Memory B cell (primary cell): ENCODE measurements around the gene ZNF609.
"Not testable (repeated sequence)": the region's sequence is repeated elsewhere in the genome, so short reads cannot be mapped to it uniquely, and the experiment has no call there.

Experiments used
- ATAC-seq: fragments of 150-1000 bp; cut with Tn5 transposase; 2 replicates; pipeline ENCODE4 v1.10.0; 2021; ENCODE audit warnings: low read depth, mild to moderate bottlenecking, moderate library complexity
- DNase-seq, 2 donors: peaks; one replicate each; pipeline ENCODE4 v3.0.0; 2022; ENCODE audit warnings: low spot score in 2 of 2
- H3K27ac Mint-ChIP-seq: one replicate; pipeline ENCODE4 v1.8.0; 2022; ENCODE audit warnings: mild to moderate bottlenecking, moderate library complexity, mixed read lengths
- H3K27me3 Mint-ChIP-seq: one replicate; pipeline ENCODE4 v1.8.0; 2022; ENCODE audit warnings: mixed read lengths
- H3K36me3 Mint-ChIP-seq: one replicate; pipeline ENCODE4 v1.8.0; 2022; ENCODE audit warnings: mild to moderate bottlenecking, mixed read lengths
- H3K4me1 Mint-ChIP-seq: one replicate; pipeline ENCODE4 v1.8.0; 2022; ENCODE audit warnings: mixed read lengths
- H3K4me3 Mint-ChIP-seq: one replicate; pipeline ENCODE4 v1.8.0; 2022; ENCODE audit warnings: mild to moderate bottlenecking, moderate library complexity, mixed read lengths
- H3K9me3 Mint-ChIP-seq: one replicate; pipeline ENCODE4 v1.8.0; 2022; ENCODE audit warnings: mixed read lengths

The ZNF609 gene

DNA sequence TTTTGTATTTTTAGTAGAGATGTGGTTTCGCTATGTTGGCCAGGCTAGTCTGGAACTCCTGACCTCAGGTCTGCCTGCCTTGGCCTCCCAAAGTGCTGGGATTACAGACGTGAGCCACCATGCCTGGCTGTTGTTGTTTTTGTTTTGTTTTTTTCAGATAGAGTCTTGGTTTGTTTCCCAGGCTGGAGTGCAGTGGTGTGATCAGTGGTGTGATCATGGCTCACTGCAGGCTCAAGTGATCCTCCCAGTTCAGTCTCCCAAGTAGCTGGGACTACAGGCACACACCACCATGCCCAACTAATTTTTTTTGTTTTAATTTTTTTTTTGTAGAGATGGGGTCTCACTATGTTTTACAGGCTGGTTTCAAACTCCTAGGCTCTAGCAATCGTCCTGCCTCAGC is 172.3 kb downstream of the ZNF609 start:
- Mint-ChIP-seq H3K36me3 (peaks cover 22% of the 10 kb centered on the region), H3K4me1 (peaks cover 23% of the 10 kb centered on the region)
- not testable (repeated sequence) for DNase-seq, H3K27me3 Mint-ChIP-seq, H3K9me3 Mint-ChIP-seq, ATAC-seq, H3K27ac Mint-ChIP-seq, H3K4me3 Mint-ChIP-seq

DNA sequence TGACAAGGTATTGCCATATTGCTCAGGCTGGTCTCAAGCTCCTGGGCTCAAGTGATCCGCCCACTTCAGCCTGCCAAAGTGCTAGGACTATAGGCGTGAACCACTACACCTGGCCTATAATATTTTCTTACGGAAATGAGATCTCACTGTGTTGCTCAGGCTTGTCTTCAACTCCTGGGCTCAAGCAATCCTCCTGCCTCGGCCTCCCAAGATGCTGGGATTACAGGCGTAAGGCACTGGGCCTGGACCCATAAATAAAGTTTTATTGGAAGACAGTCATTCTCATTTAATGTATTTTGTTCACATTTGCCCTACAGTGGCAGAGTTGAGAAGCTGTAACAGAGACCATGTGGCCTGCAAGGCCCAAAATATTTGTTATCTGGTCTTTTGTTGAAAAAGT is 173.0 kb downstream of the ZNF609 start:
- Mint-ChIP-seq H3K27me3 (no peaks in the 10 kb centered on the region), H3K4me1 (peaks cover 23% of the 10 kb centered on the region), H3K36me3 (peaks cover 22% of the 10 kb centered on the region), H3K9me3 (peaks cover 8% of the 10 kb centered on the region), H3K27ac (no peak overlapping the region), H3K4me3 (no peak overlapping the region)
- no peak for DNase-seq
- no peak for ATAC-seq

DNA sequence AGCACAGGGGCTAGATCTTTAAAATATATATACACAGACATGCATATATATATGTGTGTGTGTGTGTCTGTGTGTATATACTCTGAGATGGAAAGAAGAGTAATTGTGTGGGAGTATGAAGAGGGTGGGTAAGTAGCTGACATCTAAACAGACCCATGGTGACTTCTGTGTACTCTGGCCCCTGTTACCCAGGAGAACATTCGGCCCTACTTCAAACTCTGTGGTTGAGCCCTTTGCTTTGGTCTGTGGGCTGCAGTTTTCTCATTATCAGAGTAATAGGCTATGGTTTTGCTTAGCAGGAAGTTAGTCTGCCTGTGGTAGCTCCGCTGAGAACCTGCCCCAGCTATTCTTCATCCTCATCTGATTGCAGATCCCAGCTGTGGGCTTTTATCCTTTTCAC is 173.6 kb downstream of the ZNF609 start:
- Mint-ChIP-seq H3K36me3 (peaks cover 19% of the 10 kb centered on the region), H3K4me3 (no peak overlapping the region), H3K9me3 (peaks cover 8% of the 10 kb centered on the region), H3K27ac (peak overlapping the region; percentile 35), H3K4me1 (peaks cover 23% of the 10 kb centered on the region), H3K27me3 (no peaks in the 10 kb centered on the region)
- DNase-seq (no peak), ATAC-seq (peak; percentile 88)

DNA sequence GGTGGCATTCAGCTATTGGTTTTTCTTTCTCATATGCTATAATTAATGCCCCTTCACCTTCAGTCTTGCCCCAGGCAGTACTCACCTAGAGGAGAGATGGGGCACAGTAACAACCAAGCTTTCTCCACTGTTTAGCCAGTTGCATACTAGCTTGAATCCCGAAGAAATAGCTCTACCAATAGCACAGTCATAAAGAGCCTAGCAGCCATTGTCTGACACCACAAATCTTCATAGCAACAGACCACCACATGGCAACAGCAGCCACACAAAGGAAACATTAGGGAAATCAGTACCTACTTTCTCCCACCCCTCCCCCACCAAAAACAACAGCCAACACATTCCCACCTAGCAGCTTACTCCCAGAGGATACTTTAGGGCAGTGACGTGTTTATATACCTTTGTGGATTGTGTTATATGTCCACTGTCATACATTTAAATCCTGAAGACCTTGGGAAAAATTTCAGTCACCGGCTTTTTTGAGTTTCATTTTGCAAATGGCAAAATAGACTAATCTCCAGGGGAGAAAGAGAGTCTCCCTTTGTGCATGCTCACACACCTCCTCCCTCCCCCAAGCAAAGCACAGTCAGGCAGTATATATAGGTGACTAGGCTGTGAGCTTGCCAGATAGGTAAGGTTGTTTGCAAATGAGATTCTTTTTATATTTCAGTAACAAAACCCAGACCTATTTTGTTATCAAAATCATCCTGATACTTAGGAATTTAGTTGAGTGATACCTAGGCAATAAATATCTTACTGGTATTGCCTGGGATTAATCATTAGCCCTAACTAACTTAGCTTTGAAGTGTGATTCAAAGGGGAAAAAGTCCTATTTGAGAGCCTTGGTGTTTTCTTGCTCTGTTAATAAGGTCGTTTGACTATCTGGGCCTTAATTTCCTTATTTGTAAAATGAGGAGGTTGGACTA is 174.5 kb downstream of the ZNF609 start:
- no peak for DNase-seq
- H3K4me1 Mint-ChIP-seq, result peaks cover 30% of the 10 kb centered on the region
- H3K27me3 Mint-ChIP-seq, result no peaks in the 10 kb centered on the region
- H3K36me3 Mint-ChIP-seq, result peaks cover 21% of the 10 kb centered on the region
- ATAC-seq, result peak; percentile 43
- peaks cover 8% of the 10 kb centered on the region for H3K9me3 Mint-ChIP-seq
- H3K4me3 Mint-ChIP-seq, result peak overlapping the region; percentile 33
- peak overlapping the region; percentile 35 for H3K27ac Mint-ChIP-seq

DNA sequence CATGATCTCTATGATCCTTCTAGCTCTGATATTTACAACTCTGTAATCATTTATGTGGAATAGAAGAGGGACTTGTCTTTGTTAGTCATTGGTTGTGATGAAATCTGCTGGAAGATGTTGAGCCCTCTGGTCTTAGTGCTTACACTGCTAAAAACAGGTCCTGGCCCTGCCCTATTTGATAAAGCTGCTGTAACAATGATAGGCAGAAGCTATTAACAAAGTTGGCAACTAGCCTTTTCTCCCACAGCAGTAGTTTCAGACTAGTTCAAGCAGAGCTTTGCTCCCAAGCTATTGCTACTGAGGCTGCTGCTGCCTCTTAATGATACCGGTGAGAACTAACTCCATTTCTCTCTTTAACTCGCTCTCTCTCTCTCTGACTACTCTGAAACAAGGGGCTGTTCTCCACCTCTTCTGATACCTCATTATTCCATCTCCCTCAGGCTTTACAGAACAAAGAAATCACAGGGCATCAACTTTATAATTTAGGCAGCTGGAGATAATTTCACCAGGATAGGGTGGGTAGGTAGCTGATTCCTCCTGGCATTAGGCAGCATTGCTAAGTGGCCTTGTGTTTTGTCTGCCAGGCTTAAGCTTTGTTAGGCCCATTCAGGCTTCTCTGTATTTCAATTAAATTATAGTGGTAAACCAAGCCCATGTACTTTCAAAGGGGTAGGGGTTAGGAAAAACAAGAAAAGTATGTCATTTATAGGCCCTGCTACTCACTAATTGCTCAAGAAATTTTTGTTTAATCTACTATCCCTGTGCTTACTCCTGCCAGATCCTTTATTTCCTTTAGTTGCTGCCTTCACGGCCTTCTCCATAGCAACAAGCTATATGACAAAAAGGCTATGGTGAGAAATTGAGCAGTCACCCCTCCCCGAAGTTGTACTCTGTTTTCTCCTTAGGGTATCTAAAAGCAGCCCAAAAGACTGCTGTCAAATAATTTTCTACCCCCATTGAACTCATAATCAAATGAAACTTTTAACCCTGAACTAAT is 175.4 kb downstream of the ZNF609 start:
- DNase-seq (no peak), ATAC-seq (no peak)
- peaks cover 23% of the 10 kb centered on the region for H3K36me3 Mint-ChIP-seq
- peaks cover 8% of the 10 kb centered on the region for H3K9me3 Mint-ChIP-seq
- no peak overlapping the region for H3K4me3 Mint-ChIP-seq
- peaks cover 34% of the 10 kb centered on the region for H3K4me1 Mint-ChIP-seq
- H3K27ac Mint-ChIP-seq, result peak overlapping the region; percentile 35
- H3K27me3 Mint-ChIP-seq, result no peaks in the 10 kb centered on the region

DNA sequence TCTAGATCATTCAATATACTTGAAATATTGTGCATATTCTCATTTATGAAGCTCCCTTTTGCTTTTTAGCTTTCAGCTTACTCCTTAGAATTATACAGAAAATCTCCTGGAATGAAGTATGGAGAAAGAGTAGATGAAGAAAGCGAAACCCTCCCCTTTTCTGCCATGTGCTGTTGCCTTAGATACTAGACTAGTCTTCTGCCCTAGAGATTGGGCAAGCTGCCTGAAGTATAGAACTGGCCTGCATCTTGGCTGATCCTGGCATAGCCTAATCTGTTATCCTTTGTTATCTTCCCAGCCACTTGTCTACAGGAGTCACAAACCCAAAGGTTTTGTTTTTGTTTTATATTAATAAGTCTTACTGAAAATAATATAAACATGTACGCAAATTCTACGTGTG is 176.2 kb downstream of the ZNF609 start:
- Mint-ChIP-seq H3K36me3 (peaks cover 21% of the 10 kb centered on the region), H3K27ac (no peak overlapping the region), H3K4me3 (no peak overlapping the region), H3K27me3 (no peaks in the 10 kb centered on the region), H3K9me3 (peaks cover 8% of the 10 kb centered on the region), H3K4me1 (peaks cover 36% of the 10 kb centered on the region)
- DNase-seq (no peak), ATAC-seq (no peak)

DNA sequence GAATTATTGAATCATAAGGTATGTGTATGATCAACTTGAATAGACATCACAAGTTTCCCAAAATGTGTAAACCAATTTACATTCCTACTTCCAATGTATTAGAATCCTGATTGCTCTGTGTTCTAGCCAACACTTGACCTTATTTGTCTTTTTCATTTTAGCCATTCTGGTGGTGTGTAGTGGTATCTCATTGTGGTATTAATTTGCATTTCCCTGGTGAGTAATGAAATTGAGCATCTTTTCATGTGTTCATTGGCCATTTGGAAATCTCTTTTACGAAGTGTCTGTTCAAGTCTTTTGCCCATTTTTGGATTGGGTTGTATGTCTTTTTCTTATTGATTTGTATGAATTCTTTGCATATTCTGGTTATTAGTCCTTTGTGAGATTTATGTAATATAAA is 177.0 kb downstream of the ZNF609 start:
- H3K9me3 Mint-ChIP-seq, result peaks cover 8% of the 10 kb centered on the region
- H3K27ac Mint-ChIP-seq, result no peak overlapping the region
- DNase-seq (no peak), ATAC-seq (no peak)
- no peak overlapping the region for H3K4me3 Mint-ChIP-seq
- peaks cover 36% of the 10 kb centered on the region for H3K4me1 Mint-ChIP-seq
- H3K36me3 Mint-ChIP-seq, result peaks cover 19% of the 10 kb centered on the region
- H3K27me3 Mint-ChIP-seq, result no peaks in the 10 kb centered on the region

DNA sequence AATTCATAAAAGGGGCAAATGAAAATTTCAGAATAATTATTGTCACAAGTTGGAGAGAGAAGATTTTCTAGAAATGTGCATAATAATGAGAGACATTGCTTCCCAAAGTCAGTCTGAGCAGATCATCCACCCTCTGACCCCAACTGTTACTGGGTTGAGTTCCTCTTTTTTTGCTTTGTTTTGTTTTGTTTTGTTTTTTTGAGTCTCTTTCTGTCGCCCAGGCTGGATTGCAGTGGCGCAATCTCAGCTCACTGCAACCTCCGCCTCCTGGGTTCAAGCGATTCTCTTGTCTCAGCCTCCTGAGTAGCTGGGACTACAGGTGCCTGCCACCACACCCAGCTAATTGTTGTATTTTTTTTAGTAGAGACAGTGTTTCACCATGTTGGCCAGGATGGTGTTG is 179.4 kb downstream of the ZNF609 start:
- not testable (repeated sequence) for H3K9me3 Mint-ChIP-seq, H3K4me3 Mint-ChIP-seq, H3K27me3 Mint-ChIP-seq, DNase-seq
- peak overlapping the region; percentile 82 for H3K27ac Mint-ChIP-seq
- peaks cover 22% of the 10 kb centered on the region for H3K36me3 Mint-ChIP-seq
- peaks cover 23% of the 10 kb centered on the region for H3K4me1 Mint-ChIP-seq
- ATAC-seq, result peak; percentile 72

DNA sequence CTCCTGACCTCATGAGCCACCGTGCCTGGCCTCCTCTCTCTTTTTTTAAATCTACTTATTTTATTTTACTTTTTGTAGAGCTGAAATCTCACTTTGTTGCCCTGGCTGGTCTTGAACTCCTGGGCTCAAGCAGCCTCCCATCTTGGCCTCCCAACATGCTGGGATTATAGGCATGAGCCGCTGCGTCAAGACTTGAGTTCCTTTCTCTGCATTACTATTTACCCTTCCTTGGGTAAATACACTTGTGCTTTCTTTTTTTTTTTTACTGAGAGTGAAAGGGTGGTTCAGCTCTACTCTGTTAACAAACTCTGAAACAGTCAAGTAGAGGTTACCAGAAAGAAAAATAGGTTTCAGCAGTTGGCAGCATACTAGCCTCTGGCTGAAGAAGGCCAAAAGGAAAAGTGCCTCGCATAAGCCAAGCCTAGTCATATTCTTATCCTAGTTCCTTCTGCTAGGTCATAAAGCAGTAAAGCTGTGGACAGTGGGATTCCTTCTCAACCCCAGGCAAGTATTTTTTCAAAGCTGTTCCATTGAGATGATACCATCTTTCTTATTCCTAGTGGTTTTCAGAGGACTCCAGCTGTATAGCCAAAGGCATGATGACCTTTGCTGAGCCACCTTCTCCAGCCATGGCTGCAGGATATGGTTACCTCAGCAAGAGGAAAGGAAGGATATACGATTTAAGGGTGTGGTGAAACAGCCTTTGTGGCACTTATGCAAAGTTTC is 179.9 kb downstream of the ZNF609 start:
- H3K27me3 Mint-ChIP-seq, result no peaks in the 10 kb centered on the region
- H3K4me1 Mint-ChIP-seq, result peaks cover 19% of the 10 kb centered on the region
- ATAC-seq, result no peak
- H3K27ac Mint-ChIP-seq, result peak overlapping the region; percentile 82
- H3K9me3 Mint-ChIP-seq, result peaks cover 9% of the 10 kb centered on the region
- no peak for DNase-seq
- no peak overlapping the region for H3K4me3 Mint-ChIP-seq
- peaks cover 22% of the 10 kb centered on the region for H3K36me3 Mint-ChIP-seq

DNA sequence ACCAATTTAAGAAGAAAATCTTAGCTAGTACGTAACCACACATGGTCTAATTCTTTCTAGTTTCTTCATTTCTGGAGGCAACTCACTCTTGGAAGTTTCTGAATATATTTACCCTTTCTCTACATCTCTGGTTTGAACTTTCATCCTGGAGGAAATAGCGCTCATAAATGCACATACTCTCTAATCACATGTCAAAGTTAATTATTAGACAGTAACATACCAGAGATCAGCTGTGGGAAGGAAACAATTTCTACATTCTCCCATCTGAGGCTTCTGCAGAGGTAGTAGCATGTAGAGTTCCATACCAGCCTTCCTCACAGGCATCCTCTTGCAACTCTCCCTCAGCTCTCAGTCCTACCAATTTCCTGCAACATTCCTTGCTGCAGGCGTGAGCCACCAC is 182.5 kb downstream of the ZNF609 start:
- DNase-seq (no peak), ATAC-seq (no peak)
- H3K4me3 Mint-ChIP-seq, result no peak overlapping the region
- peaks cover 2% of the 10 kb centered on the region for H3K9me3 Mint-ChIP-seq
- H3K4me1 Mint-ChIP-seq, result peaks cover 15% of the 10 kb centered on the region
- H3K27ac Mint-ChIP-seq, result no peak overlapping the region
- H3K27me3 Mint-ChIP-seq, result no peaks in the 10 kb centered on the region
- peaks cover 12% of the 10 kb centered on the region for H3K36me3 Mint-ChIP-seq

DNA sequence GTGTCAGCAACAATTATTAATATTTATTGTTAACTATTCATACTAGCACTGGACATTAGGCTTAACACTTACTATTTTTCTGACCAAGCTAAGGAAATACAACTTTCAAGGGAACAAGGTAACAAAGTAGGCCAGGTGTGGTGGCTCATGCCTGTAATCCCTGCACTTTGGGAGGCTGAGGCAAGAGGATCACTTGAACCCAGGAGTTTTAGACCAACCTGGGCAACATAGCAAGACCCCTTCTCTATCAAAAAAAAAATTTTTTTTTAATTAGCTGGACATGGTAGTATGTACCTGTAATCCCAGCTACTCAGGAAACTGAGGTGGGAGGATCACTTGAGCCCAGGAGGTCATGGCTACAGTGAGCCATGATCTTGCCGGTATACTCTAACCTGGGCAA is 183.3 kb downstream of the ZNF609 start:
- H3K27ac Mint-ChIP-seq, result no peak overlapping the region
- H3K36me3 Mint-ChIP-seq, result peaks cover 12% of the 10 kb centered on the region
- ATAC-seq (no peak), DNase-seq (no peak)
- H3K9me3 Mint-ChIP-seq, result peaks cover 2% of the 10 kb centered on the region
- no peaks in the 10 kb centered on the region for H3K27me3 Mint-ChIP-seq
- peaks cover 15% of the 10 kb centered on the region for H3K4me1 Mint-ChIP-seq
- no peak overlapping the region for H3K4me3 Mint-ChIP-seq

DNA sequence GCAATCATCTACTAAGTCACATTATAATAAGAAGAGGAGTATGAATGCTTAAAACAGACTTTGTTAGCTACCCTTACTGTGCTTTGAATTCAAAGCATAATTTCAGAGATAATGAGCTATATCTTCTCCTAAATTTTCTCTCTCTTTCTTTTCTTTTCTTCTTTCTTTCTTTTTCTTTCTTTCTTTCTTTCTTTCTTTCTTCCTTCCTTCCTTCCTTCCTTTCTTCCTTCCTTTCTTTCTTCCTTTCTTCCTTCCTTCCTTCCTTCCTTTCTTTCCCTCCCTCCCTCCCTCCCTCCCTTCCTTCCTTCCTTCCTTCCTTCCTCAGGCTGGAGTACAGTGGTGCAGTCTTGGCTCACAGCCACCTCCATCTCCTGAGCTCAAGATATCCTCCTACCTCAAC is 184.4 kb downstream of the ZNF609 start:
- H3K9me3 Mint-ChIP-seq, H3K4me3 Mint-ChIP-seq, H3K27me3 Mint-ChIP-seq, ATAC-seq, DNase-seq: not testable (repeated sequence)
- peak overlapping the region; percentile 11 for H3K27ac Mint-ChIP-seq
- H3K4me1 Mint-ChIP-seq, result peaks cover 11% of the 10 kb centered on the region
- H3K36me3 Mint-ChIP-seq, result peaks cover 10% of the 10 kb centered on the region

DNA sequence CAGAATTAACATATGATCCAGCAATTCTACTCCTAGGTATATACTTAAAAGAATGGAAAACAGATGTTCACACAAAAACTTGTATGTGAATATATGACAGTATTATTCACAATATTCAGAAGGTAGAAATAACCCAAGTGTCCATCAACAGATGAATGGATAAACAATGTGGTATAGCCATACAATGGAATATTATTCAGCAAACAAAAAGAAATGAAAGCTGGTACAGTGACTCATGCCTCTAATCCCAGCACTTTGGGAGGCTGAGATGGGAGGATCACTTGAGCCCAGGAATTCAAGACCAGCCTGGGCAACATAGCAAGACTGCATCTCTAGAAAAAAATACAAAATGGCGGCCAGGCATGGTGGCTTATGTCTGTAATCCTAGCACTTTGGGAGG is 185.6 kb downstream of the ZNF609 start:
- ATAC-seq, result no peak
- no peak for DNase-seq
- Mint-ChIP-seq H3K36me3 (peaks cover 7% of the 10 kb centered on the region), H3K4me3 (no peak overlapping the region), H3K4me1 (peaks cover 9% of the 10 kb centered on the region), H3K27ac (no peak overlapping the region), H3K9me3 (peaks cover 2% of the 10 kb centered on the region), H3K27me3 (no peaks in the 10 kb centered on the region)
